ENCODE data around the gene ARID3A.

GRCh38 chr19:902446-903226, 23.2 kb upstream of the ARID3A start:
- TF ChIP-seq CTCF (conservative IDR thresholded peaks at IDR 0.05; ENCODE audit: low read length) (no peak), EZH2phosphoT487 (IDR thresholded peaks at IDR 0.05; ENCODE audit: borderline replicate concordance, low read depth, low read length) (no peak)
